CD1c-positive myeloid dendritic cell (primary cell): ENCODE data around the gene ZNG1F.
"Not testable (repeated sequence)": the region's sequence is repeated elsewhere in the genome, so short reads cannot be mapped to it uniquely, and the experiment has no call there.

Experiments
- DNase-seq: peaks from one replicate; pipeline ENCODE4 v3.0.0-alpha.2; 2016; ENCODE audit errors: extremely low spot score

ZNG1F gene

GRCh38 chr9:41123396-41123795 is 65.7 kb downstream of the ZNG1F start:
- not testable (repeated sequence) for DNase-seq

GRCh38 chr9:41120696-41121095 is 68.4 kb downstream of the ZNG1F start:
- not testable (repeated sequence) for DNase-seq

GRCh38 chr9:41119719-41120118 is 69.4 kb downstream of the ZNG1F start:
- not testable (repeated sequence) for DNase-seq

- not testable (repeated sequence) for DNase-seq
Observed at GRCh38 chr9:41119311-41119710, 69.8 kb downstream of the ZNG1F start.

GRCh38 chr9:41113348-41113747 is 75.8 kb downstream of the ZNG1F start:
- not testable (repeated sequence) for DNase-seq

- not testable (repeated sequence) for DNase-seq
Observed at GRCh38 chr9:41111414-41111813, 77.7 kb downstream of the ZNG1F start.

- DNase-seq, result peak; percentile 0
Observed at GRCh38 chr9:41110913-41111312, 78.2 kb downstream of the ZNG1F start.

- not testable (repeated sequence) for DNase-seq
Observed at GRCh38 chr9:41109253-41109652, 79.9 kb downstream of the ZNG1F start.

GRCh38 chr9:41108816-41109215 is 80.3 kb downstream of the ZNG1F start:
- DNase-seq, result not testable (repeated sequence)

GRCh38 chr9:41106472-41107116 is 82.5 kb downstream of the ZNG1F start:
- not testable (repeated sequence) for DNase-seq

- not testable (repeated sequence) for DNase-seq
Observed at GRCh38 chr9:41105557-41106253, 83.4 kb downstream of the ZNG1F start.

- DNase-seq, result not testable (repeated sequence)
Observed at GRCh38 chr9:41104542-41104941, 84.6 kb downstream of the ZNG1F start.

GRCh38 chr9:41100508-41100907 is 88.6 kb downstream of the ZNG1F start:
- DNase-seq, result not testable (repeated sequence)

- not testable (repeated sequence) for DNase-seq
Observed at GRCh38 chr9:41098759-41099158, 90.4 kb downstream of the ZNG1F start.

- not testable (repeated sequence) for DNase-seq
Observed at GRCh38 chr9:41095060-41095459, 94.1 kb downstream of the ZNG1F start.

GRCh38 chr9:41094010-41094773 is 94.9 kb downstream of the ZNG1F start:
- DNase-seq, result not testable (repeated sequence)

GRCh38 chr9:41090922-41091321 is 98.2 kb downstream of the ZNG1F start:
- DNase-seq, result not testable (repeated sequence)

GRCh38 chr9:41090386-41090785 is 98.7 kb downstream of the ZNG1F start:
- not testable (repeated sequence) for DNase-seq

GRCh38 chr9:41088450-41089059 is 100.6 kb downstream of the ZNG1F start:
- not testable (repeated sequence) for DNase-seq

- DNase-seq, result not testable (repeated sequence)
Observed at GRCh38 chr9:41087929-41088328, 101.2 kb downstream of the ZNG1F start.

GRCh38 chr9:41087157-41087780 is 101.8 kb downstream of the ZNG1F start:
- not testable (repeated sequence) for DNase-seq
